ENCODE results near the gene YARS1.
A peak's percentile ranks its signal among the peaks of the same experiment; 100 is the strongest.

YARS1 gene

DNA sequence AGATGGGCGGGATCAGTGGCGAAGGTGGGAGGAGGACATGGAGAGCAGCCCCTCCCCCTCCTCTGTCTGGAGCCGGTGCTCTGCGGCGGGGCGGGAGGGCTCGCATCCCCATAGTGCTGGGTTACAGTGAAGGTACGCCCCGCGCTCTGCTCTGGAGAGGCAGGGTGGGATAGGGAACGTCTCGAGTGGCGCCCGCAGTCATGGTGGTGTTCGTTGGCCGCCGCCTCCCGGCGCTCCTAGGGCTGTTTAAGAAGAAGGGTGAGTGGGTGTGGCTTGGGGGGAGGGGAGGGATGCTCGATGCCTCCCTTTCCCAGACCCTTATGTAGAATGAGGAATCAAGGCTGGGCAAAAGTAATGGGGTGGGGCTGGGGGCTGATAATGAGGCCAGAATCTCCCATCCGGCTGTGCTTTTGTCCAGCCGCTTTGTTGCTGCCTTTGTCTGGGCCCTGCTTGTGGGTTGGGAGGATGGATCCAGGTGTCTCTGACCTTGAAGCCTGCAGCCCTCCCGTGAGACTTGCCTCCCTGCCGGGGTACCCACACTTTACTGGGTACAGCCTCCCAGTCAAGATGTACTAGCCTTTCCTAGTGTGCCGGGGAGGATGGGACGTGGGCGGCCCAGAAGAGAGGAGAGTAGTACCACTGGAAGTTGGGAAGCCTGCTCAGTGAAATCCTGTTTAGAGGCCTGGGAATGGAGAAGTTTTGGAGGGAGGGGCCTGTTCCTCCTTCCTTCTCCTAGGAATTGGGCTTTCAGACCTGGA lies 51.4 kb downstream of the YARS1 start:
- no peak for DNase-seq (ENCODE audit: low spot score)

DNA sequence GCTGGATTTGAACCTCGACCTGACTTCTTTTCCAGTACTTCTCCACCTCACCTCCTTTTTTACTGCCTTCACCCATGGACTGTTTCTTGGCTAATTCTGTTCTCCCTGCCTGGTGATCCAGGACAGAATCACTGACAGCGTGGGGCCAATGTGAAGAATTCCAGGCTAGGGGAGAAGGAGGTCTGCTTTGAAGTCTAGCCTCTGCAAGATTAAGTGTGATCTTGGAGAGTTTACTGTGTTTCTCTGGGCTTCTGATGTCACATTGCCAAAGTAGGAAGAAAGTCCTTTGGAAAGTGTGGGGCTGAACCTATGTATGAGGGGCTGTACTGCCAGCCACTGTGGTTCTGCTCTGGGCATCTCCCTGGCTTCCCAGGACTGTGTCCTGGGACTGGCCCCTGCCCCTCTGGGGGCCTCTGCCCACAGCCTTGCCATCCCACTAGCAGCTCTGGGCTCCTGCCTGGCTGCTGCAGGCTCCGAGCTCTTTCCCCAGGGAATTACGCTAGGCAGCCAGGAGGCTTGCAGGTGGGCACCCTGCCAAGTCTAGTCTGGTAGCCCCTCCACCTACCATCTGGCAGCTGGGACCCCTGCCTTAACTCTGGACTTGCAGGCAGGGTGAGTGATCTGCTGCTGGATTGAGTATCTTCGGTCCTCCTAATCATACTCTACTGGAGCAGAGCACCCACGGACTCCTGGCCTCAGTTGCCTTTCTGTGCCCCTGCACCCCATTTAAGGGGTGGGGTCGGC lies 52.2 kb downstream of the YARS1 start:
- no peak for DNase-seq (ENCODE audit: low spot score)

DNA sequence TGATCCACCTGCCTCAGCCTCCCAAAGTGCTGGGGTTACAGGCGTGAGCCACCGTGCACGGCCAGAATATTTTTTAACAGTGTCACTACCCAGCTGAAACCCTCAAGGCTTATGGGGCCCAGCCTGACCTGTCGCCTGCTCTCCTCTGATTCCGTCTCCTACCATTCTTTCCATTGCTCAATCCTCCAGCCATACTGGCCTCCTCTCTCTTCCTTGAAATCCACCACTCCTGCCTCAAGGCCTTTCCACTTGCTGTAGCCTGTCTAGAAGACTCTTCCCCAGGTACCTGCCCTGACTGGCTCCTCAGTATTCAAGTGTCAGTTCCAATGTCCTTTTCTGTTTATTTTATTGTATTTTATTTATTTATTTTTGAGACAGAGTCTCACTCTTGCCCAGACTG lies 53.9 kb downstream of the YARS1 start:
- no peak for DNase-seq (ENCODE audit: low spot score)

DNA sequence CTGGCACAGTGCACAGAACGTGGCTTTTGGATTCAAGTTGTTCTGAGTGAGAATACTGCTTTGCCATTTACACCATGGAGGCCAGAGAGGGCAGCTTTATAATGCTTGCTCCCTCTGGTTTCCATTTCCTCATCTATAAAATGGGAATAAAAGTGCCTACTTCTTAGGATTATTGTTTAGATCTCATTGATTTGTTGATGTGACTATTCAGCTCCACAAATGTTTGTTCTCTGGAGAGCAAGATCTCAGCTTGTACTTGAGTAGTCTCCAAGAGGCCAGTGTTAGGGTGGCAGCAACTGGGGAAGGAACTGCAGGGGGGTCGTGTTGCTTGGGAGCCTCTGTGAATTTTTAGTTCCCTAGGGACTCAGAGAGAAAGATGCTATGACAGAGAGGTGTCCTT lies 55.2 kb downstream of the YARS1 start:
- no peak for DNase-seq (ENCODE audit: low spot score)

DNA sequence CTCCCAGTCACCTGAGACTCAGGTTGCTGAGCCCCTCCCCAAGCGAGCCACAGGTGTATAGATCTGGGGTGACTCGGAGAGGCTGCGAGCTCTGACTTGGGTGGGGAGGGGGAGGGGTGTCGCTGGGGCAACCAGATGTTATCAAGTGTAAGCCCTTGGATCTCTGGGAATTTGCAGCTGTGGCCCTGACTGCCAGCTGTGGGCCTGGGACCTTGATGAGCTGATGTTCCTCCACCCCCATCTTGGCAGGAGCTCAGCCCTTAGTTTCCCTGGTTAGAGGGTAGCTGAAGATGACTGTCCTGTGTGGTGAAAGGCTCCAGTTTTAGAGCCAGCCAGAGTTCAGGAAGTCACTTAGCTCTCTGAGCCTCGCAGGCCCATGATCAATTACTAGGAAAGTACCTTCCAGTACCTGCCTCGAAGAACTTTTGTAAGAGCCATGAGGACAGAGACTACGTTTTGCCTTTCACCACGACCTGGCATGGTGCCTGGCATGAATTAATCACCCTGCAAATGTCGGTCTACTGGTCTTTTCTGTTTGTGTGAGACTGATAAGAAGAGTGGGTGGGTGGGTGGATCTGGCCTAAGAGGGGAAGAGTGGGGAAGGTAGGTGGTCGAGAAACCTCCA lies 55.8 kb downstream of the YARS1 start:
- peak; percentile 24 for DNase-seq (ENCODE audit: low spot score)

DNA sequence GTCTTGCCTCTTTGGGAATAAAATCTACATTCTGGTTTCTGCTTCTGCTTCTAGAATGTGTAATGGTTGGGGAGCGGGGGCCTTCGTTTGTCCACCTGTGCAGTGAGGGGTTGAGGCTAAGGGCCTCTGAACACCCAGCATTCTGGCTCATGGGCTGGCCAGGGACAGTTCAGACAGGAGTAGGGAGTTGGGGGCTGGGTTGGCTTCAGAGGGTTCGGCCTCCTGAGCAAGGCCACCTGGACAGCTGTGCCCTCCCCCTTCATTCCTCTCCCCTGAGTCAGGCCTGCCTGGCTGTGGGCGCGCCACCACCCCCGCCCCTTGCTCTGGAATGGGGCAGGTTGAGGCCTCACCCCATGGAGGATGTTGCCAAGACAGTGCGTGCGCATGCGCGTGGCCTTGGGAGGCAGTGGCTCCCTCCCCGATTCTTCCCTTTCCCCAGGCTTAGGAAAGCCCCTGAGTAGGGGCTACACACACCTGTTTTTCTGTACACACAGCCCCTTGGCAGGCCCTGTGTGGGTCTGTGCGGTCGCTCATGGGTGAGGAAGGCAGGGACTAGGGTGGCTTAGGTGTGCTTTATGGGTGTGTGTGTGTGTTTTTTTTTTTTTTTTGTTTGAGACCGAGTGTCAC lies 57.0 kb downstream of the YARS1 start:
- DNase-seq (ENCODE audit: low spot score) = no peak

DNA sequence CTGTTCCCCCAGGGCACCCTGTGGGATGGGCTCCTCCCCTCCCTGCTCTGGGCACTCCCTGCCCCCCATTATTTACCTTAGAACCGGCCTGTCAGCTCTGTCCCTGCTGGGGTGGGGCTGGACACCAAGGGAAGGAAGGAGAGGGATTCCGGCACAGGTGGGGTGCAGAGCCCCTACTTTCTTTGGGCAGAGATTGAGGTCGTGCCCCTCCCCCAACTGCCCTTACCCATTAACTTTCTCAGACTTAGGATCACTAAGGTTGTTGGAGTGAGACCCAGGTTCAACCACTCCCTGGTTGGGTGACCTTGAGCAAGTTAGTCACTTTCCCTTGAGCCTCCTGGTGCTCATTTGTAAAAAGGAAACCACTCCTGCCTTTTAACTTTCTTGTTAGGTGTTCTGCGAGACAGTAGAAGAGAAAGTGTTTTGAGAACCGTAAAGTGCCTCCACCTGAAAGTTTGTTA lies 57.6 kb downstream of the YARS1 start:
- DNase-seq (ENCODE audit: low spot score) = peak; percentile 27

DNA sequence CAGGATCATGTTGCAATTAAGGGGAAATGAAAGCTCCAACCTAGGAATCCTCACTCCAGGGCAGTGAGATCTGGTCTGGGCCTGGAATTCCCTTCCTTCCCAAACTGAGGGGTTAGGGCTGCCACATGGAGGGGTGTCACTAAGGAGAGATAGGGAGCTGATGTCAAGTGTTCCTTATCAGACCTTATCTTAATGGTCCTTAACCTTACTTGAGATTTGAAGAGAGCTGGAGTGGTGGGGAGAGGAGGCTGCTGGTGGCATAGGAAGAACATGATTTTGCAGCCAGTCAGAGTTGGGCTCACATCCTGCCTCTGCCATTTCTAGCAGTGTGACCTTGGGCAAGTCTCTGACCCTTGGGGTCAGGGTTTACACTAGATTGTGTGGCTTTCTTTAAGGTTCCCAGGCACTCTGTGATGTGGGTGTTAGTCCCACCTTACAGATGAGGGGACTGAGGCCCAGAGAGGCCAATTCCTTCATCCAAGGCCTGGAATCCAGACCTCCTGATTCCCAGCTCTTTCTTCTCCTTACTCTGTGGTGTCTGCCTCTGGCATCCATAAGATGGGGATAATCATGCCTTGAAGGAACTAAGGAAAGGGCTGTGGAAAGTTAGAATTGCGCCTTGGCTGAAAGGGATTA lies 58.2 kb downstream of the YARS1 start:
- DNase-seq (ENCODE audit: low spot score) = no peak

DNA sequence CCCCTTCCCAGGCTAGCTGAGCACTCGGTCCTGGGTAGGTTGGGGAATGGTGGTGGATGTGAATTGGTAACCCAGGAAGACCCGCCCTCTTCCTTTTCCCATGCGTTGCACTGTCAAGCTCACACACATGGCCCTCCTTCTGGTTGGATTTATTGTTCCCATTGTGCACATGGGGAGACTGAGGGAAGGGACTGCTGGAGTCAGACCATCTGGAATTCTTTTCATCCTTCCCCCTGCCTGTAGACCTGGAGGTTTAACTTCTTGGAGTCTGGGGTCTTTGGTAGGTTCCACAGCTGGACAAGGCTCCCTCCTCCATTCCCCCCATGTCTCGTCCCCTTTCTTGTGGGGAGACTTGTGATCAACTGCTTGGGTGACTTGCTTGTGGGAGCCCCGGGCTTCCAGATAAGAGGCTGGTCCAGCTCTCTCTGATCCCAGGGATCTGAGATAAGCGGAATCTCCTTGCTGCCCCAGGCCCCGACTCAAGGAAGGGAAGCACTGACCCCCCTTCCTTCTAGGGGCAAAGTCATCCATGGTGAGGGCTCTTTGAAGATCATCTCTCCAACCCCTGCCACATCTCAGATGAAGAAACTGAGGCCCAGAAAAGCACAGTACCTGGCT lies 58.9 kb downstream of the YARS1 start:
- no peak for DNase-seq (ENCODE audit: low spot score)

DNA sequence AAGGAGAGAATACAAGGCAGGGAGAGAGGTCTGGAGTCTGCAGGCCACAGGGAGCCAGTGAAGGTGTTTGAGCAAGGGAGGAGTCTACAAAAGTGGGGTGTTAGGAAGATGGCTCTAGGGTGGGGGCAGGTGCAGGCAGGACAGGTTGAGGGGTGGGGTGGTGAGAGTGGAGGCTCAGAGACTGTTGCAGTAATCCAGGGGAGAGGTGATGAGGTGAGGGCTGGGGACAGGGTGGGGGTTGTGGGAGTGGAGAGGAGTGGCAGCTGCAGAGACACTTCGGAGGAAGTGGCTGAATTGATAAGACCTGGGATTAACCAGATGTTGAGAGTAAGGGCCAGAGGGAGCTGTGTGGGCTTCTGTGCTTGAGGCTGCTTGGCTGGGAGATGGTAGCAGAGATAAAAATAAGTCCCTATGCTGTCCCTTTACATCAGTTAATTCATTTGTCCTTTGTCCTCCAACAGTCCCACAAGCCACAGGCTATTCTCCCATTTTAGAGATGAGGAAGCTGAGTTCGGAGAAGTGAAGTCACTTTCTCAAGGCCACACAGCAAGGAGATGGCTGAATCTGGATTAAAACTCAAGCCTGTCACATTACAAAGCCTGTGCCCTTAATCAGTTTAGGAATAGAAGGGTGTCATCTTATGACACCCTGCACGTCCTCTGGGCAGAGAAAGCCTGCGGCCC lies 59.8 kb downstream of the YARS1 start:
- DNase-seq (ENCODE audit: low spot score) = no peak

DNA sequence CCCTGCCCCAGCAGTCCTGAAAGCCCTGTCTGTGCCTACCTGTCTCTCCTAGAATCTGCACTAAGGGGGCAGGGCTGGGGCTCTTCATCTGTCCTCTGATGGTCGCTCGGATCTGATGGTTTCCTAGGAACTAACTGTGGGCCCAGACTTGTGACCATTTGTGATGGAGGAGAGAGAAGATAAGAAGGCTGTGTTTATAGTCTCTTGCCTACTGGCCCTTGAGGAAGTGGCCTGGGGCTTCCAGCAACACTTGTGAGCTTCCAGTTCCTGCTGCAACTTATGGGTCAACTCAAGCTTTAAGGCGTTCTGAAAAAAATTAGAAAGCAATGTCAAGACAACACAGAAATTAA lies 61.4 kb downstream of the YARS1 start:
- no peak for DNase-seq (ENCODE audit: low spot score)

DNA sequence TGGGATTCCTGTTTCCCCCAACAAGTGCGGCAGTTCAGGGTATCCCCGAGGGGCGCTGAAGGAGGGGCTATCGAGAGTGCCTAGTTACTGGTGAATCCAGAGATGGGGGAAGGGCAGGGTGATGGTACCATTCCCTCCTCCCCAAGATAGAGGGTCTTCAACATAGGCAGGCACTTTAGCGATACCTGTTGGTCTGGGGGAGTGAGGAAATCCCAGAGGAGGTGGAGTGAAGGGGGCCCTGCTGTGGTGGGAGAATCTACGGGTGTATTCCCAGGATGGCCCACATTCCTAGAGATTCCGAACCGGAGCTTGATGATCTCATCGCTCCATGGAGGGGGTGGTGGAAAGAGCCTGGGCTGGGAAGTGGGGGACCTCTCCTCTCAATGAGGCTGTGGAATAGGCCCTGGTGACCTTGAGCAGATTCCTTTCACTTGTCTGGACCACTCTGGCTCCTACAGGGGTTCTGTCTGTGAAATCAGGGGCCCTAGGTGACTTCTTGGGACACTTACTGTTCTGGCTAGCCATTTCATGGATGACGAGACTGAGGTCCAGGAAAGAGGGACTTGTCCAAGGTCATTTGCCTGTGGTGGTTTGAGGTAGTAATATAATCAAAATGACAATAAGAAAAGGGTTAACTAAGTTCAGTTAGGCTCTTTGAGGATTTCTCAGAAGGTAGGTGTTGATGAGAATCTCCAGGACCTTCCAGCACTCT lies 61.9 kb downstream of the YARS1 start:
- DNase-seq (ENCODE audit: low spot score) = no peak

DNA sequence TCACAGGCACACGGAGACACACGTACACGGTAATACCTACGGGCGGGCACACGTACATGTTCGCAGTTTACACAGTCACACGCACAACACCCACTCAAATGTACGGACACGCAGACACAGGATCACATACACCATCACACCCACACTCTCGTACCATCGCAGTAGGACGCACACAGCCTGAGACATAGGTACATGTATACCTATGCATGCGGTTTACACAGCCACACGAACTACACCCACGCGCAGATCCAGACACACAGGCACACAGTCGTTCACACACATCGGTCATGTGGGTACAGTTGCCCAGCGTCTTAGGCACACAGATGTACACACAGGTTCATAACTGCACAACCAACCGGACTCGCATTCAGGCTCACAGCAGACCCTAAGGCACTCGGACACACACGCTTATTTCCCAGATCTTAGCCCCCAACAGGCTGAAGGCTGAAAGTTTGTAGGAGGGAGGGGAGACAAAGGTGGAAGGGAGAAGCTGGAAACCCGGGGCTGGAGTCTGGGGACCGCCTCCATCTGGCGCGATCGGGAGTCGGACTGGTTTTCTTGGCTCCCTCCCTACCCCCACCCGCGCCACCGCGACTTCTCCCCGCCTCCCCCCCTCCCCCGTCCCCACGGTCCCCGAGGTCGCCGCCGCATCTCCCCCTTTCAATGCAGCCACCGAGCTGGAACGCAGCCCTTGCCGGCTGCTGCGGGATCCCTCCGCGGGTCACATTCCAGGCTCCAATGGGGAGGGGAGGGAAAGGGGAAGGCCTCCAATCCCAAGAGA lies 62.7 kb downstream of the YARS1 start:
- DNase-seq (ENCODE audit: low spot score) = peak; percentile 44

DNA sequence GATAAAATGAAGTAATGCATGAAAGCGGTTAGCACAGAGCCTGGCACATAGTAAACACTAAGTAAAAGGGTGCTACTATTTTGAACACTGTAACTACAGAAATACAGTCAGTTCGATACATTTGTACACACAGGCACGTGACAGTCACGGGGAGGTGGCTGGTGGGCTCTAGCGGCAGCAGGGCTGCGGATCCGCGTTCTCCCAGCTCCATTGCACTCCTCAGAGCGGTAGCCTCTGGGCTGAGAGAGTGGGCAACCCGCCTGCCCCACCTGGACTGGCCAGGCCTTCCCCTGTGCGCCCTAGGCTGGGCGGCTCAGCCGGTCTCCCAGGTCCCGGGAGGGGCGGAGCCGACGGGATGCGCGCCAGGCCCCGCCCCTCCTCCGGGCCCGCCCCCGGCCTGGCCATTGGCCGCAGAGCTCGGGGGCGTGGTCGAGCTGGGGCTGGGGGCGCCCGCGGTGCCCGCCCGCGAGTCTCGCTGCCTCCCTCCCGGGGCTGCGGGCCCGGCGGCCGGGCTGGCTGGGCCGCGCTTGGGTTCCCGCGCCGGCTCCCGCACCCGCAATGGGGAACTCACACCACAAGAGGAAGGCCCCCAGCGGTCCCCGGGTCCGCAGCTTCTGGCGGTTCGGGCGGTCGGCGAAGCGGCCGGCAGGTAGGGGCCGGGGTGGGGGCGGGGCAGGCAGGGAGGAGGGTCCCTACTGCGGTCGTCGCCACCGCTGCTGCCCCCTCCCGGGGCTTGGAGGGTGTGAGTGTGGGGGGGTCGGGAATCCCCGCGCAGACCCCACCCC lies 63.4 kb downstream of the YARS1 start:
- peak; percentile 51 for DNase-seq (ENCODE audit: low spot score)

DNA sequence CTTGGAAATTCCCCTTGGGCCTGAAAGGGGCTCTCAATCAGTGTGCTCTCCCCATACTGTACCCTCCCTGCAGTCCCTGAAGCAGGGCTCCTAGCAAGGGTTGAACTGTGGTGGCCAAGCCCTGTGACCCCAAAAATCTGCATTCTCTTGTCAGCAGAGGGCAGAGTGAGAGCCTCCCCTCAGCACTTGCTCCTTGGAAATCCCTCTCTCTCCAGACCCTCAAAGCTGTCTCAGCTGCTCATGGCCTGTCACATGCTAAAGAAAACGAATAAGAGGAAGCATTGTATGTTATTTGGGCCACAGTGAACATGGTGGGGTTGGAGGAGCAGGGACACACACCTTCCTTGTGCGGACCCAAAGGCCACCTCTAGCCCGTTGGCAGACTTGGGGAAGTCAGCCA lies 67.4 kb downstream of the YARS1 start:
- no peak for DNase-seq (ENCODE audit: low spot score)

DNA sequence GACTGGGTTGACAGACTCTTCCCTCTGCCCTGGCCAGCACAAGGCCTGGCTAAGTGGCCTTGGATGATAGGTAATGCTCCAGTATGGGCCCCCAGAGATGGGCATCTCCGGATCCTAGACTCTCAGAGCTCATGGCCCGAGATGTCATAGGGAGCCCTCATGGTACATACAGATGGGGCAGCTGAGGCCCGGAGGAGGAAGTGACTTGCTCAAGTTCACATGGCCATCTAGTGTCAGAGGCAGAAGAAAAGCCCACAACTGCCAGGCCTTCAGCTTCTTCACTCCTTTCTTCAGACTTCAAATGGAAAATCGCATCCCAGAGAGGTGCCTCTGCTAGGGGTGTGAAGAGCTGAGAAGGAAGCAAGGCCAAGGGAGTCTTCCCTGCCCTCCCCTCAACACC lies 67.8 kb downstream of the YARS1 start:
- no peak for DNase-seq (ENCODE audit: low spot score)

DNA sequence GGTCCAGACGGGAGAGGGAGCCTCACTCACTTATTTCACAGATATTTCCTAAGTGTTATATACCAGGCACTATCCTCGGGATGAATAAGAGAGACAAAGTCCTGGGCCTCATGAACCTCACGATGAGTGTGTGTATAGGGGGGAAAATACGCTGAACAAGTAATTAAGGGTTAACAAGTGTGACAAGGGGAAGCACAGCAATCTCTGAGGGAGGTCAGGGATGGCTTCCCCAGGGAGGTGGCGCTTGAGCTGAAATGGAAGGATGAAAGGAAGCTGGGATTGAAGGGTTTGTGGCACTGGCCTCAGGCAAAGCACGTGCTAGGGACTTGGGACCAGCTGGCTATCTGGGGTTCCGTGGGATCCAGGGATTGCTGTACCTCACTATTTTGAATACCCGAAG lies 68.2 kb downstream of the YARS1 start:
- no peak for DNase-seq (ENCODE audit: low spot score)

DNA sequence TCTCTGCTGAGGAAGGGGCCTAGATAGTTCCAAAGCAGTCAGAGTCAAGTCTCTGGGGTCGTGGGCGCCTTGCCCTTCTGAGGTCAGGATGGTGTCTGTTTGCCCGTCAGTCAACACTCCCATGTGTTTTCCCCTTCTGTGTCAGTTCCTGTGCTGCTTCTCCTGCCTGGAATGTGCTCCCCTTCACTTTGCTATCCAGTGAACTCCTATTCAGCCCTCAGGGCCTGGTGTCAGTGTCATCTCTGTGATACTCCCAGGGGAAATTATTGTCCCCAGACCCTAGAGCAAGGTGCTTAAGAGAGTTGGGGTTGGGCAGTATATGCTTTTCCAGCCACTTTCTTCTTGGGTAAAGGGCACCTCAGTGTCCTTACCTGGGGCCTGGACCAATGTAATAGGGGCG lies 68.8 kb downstream of the YARS1 start:
- DNase-seq (ENCODE audit: low spot score) = no peak

DNA sequence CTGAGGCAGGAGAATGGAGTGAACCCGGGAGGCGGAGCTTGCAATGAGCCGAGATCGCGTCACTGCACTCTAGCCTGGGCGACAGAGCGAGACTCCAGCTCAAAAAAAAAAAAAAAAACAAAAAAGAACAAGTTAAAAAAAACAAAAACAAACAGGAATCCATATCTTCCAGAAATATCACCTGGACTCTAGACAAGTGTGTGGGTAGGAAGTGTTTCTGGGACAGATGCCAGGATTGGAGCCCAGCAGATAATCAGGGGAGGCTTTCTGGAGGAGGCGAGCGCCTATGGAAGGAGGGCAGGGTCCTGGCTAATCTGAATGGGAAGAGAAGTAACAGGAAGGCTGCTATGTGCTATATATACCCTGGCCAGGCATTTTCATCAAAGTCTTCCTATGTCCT lies 71.0 kb downstream of the YARS1 start:
- DNase-seq (ENCODE audit: low spot score) = no peak
